Fibroblast of the aortic adventitia (primary cell): ENCODE results near the gene DNAH6. TPM values are rescaled to one million over a fixed set of nuclear protein-coding genes. Genes with fewer than 3 reads are reported as not detected.

Experiments used
- DNase-seq: peaks from one replicate; pipeline ENCODE4 v3.0.0-alpha.2; 2010; ENCODE audit warnings: low read depth
- H3K4me3 ChIP-seq: 2 replicates; pipeline ENCODE4 v1.5.1; 2011; ENCODE audit warnings: low read depth, mild to moderate bottlenecking, control low read depth, low read length, moderate library complexity
- total RNA-seq: library from RNA; depleted of rRNA; stranded (reverse); fragments of >200 nt; gene quantifications from 2 replicates; pipeline ENCODE4 v1.2.3, GENCODE V29; 2012; ENCODE audit warnings: low replicate concordance
- TF ChIP-seq, protein P1 (sequence below): IDR thresholded peaks from 2 replicates; pipeline ENCODE4 v1.5.1; 2011; ENCODE audit warnings: mild to moderate bottlenecking, low read length, control low read depth, inconsistent platforms; ENCODE audit not compliant: insufficient read depth

The DNAH6 gene
- total RNA-seq, 1 donor, result under 0.01 TPM

GRCh38 chr2:84491741-84492140 is 24.6 kb upstream of the DNAH6 start:
- no peak overlapping the region for H3K4me3 ChIP-seq
- TF ChIP-seq, protein P1, sequence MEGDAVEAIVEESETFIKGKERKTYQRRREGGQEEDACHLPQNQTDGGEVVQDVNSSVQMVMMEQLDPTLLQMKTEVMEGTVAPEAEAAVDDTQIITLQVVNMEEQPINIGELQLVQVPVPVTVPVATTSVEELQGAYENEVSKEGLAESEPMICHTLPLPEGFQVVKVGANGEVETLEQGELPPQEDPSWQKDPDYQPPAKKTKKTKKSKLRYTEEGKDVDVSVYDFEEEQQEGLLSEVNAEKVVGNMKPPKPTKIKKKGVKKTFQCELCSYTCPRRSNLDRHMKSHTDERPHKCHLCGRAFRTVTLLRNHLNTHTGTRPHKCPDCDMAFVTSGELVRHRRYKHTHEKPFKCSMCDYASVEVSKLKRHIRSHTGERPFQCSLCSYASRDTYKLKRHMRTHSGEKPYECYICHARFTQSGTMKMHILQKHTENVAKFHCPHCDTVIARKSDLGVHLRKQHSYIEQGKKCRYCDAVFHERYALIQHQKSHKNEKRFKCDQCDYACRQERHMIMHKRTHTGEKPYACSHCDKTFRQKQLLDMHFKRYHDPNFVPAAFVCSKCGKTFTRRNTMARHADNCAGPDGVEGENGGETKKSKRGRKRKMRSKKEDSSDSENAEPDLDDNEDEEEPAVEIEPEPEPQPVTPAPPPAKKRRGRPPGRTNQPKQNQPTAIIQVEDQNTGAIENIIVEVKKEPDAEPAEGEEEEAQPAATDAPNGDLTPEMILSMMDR, result no peak
- no peak for DNase-seq

DNA sequence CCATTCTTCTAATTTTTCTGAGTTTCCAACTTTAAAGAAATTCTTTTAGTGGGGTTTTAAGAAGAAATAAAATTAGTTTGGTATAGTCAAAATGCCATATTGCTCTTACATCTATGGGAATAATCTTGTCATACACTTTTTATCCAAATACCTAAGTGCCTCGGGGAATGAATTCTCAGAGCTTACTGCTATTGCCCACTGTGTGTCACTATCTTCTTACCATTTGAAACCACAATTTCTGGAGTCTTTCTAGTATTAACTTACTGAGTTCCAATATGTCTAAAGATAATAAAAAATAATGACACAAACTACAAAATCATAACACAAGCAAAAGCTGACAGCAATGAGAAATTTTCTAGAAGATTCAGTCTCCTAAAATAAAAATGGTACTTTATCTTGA is 23.7 kb upstream of the DNAH6 start:
- peak; percentile 44 for DNase-seq
- TF ChIP-seq, protein P1, result peak; percentile 20
- H3K4me3 ChIP-seq, result no peak overlapping the region

GRCh38 chr2:84493514-84493913 is 22.8 kb upstream of the DNAH6 start:
- TF ChIP-seq, protein P1, result no peak
- DNase-seq, result peak; percentile 90
- no peak overlapping the region for H3K4me3 ChIP-seq

DNA sequence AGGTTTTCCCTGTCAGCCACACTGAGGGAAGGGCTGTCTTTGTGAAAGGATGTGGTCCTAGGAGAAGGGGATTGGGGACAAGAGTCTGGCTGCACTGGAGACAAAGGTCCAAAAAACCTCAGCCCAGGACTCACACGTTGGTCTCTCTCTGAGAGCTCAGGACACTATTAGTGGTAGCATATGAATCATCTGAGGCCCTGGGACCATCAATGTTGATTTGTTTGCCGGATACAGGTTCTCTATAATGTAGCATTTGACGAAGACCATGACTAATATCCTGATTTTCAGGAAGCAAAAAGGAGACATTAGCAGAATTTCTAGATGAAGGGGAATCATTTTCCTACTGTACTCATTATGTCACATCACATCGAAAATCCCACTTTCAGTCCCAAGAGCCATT is 22.2 kb upstream of the DNAH6 start:
- TF ChIP-seq, protein P1, result no peak
- no peak overlapping the region for H3K4me3 ChIP-seq
- DNase-seq, result no peak

DNA sequence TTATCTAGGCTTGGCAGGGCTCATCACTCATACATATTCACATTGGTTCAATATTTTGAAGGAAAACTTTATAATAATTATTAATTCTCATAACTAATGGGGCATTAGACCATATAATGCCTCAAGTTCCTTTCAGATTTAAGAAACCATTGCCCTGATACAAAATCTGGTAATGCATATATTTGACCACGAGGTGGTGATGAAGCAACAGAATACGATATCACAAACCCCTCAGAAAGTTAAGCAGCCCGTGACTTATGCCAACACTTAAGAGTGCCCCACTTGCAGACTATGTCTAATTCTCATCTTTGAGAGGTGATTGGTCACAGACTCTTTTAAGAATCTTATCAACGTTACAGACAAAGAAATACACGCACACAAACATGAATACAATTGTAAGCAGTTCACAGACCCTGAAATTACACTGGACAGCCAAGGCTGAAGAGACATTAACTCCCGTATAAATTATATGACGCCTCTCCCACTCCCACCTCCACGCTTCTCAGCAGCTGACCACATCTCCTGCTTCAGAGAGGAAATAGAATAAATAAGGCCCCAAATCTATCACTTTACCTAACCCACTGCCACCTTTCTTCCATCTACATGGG is 20.7 kb upstream of the DNAH6 start:
- DNase-seq, result peak; percentile 86
- TF ChIP-seq, protein P1, result peak; percentile 64
- no peak overlapping the region for H3K4me3 ChIP-seq

DNA sequence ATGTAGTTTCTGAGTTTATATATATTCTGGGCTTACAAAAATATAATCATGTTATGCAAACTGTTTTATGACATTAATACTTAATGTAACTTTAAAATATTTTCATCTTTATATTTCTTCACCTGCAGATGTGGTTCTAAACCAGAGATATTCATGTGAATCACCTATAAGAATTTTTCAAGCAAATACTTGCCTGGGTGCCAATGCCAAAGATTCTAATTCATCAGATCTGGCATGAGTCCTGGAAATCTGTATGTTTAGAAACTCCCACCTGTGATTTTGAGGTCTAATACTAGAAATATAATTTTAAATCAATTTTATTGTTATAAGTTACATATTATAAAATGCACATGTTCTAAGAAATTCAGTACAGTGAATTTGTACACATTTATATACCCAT is 19.9 kb upstream of the DNAH6 start:
- H3K4me3 ChIP-seq, result no peak overlapping the region
- no peak for DNase-seq
- TF ChIP-seq, protein P1, result no peak

- no peak overlapping the region for H3K4me3 ChIP-seq
- TF ChIP-seq, protein P1, result no peak
- DNase-seq, result no peak
Measured at GRCh38 chr2:84497285-84497684, 19.0 kb upstream of the DNAH6 start.
